Measurements from ENCODE around the gene PLEKHA7. TPM values are rescaled to one million over a fixed set of nuclear protein-coding genes. Genes with fewer than 3 reads are reported as not detected.
"Not testable (repeated sequence)": the region's sequence is repeated elsewhere in the genome, so short reads cannot be mapped to it uniquely, and the experiment has no call there.

PLEKHA7 gene
- total RNA-seq, 1 donor from 2014 or later: 16.2 TPM

DNA sequence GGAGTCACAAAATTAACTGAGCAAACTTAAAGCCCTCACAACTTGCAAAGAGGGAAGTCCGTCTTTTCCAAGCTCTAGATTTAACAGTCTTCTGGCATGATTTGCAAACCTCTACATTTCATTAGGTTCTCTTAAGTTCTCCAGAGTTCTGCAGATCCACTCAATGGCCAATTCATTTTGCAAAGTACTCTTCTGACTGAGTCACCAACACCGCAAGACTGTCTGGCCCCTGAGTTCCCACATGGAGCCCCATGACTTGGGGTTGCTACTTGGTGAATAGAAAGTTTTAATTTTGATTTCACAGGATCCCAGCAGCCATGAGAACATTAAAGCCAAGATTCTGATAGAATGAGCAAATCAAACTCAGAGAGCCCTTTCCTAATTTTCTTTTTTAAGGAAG lies 134.5 kb downstream of the PLEKHA7 start:
- no peak for DNase-seq
- intact Hi-C loops (cut with DNase I): loop anchor here (10.0 kb wide), 1 partner anchor 95 kb away; no protein-coding TSS in a partner anchor
- ATAC-seq (ENCODE audit: poor library complexity): no peak

DNA sequence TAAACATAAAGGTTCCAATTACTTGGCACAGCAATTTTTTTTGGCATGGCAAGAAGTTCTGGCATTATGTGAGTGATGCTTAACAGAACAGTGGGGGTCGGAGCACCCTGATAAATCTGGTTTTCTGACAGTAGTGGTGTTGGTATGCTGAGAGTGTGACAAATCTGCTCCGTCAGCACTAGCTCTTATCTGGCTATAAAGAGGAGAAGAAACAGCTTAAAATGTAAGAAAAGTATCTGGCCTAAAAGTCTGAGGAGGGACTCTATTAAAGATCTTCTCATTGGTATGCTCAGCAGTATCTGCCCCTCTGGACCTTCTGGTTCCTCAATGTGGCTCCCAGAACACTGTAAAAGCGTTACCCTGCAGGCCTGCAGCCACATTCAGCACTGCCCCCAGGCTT lies 137.4 kb downstream of the PLEKHA7 start:
- DNase-seq: no peak
- no peak for ATAC-seq (ENCODE audit: poor library complexity)
- intact Hi-C loops (cut with DNase I): no loop called here

DNA sequence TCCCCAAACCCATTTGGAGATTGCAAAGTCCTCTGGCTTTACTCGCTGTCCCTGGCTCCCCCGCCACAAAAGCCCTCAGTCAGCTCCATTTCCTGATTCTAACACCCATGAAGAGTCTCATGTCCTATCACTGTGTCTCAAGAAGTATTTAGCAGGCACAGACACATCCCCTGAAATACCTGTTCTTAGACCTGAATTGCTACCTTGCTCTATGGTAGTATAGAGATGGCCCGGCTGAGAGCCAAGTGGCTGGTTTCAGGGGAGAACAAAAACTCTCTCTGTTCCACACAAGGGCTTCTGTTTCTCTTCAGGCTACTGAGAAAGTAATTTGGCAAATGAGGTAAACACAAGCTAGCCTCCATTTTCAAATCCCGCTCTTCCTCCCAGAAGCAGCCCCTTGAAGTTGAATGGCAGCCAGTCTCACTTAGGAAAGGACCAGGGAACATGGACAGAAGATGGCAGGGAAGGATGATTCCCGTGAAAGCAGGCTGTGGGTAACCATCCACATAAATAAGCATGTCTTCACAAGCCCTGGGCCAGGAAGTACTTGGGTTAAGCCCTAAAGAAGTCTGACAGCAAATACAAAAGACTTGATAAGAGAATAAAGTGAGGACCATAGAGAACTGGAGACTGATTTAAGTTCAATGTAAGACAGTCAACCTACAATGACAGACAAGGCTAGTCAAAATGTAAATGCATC lies 138.0 kb downstream of the PLEKHA7 start:
- DNase-seq (no peak), ATAC-seq (ENCODE audit: poor library complexity) (no peak)
- intact Hi-C loops (cut with DNase I): no loop called here

DNA sequence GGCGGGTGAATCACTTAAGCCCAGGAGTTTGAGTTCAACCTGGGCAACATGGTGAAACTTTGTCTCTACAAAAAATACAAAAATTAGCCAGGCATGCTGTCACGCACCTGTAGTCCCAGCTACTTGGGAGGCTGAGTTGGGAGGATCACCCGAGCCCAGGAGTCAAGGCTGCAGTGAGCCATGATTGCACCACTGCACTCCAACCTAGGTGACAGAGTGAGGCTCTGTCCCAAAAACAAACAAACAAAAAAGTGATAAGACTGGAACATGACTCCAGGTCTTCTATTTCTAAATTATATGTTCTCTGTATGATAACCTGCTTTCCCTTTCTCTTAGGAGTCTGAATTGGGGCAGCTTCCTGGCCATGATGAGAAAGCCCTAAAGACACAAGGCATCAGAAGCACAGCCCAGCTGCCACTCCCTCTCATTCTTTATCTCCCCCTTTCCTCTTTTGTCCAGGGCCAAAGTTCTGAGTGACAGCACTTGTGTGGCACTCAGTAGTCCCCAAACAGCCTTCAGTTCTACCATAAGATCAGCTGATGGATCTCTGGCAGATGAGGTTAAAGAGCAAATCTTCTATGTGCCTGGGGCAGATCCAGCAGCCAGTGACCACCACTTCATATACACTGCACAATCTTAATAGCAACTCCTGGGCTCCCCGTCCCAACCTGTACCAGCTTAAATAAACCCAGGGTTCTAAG lies 139.8 kb downstream of the PLEKHA7 start:
- DNase-seq (no peak), ATAC-seq (ENCODE audit: poor library complexity) (no peak)
- intact Hi-C loops (cut with DNase I): no loop called here

DNA sequence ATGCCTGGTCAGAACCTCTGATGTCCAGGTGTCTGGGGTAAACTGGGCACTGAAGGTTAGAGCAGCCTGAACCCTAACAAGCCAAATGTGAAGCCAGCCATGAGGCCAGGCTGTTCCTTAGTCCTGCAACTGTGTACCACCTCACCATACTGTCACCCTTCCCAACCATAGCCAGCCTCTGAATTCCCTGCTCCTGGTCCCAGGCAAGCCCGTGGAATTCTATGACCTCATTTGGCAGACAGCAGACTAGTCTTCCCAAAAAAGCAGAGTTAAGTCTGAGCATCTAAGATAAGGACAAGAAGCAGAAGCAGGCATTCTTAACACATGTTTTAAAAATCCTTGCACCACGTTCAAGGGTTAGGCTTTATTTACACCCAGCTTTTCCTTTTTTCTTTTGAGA lies 140.9 kb downstream of the PLEKHA7 start:
- DNase-seq: no peak
- no peak for ATAC-seq (ENCODE audit: poor library complexity)
- intact Hi-C loops (cut with DNase I): no loop called here

DNA sequence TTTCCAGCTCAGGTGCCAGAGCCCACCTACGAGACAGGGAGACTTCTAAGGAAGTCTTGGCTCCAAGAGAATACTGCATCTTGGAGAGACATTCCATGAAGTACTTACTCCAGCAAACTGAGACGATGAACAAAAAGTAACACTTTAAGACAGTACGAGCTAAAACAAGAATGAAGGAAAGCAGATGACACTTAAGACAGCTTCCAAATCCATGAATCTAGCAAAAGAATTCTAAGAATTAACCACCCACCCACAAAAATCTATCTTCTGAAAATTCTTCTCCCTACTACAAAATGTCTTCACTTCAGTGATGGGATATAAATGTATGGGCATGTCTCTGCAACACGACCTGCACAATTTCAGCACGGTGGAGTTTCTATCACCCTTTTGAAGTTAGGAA lies 142.8 kb downstream of the PLEKHA7 start:
- ATAC-seq (ENCODE audit: poor library complexity): no peak
- no peak for DNase-seq
- intact Hi-C loops (cut with DNase I): no loop called here

DNA sequence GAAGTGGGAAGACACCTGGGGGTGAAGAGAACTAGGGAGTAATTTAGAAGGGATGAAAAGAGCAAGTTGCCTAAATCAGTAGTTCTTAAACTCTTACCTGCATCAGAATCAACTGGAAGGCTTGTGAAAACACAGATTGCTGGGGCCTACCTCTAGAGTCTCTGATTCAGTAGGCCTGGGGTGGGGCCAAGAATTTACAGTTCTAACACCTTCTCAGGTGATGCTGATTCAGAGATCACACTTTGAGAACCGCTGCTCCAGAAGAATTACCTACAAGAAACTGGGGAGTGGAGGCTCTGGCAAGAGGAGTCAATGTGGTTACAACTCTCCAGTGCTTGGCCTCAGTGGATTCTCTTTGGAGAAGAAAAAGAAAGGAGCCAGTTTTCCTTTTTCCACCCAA lies 147.1 kb downstream of the PLEKHA7 start:
- intact Hi-C loops (cut with DNase I): no loop called here
- ATAC-seq (ENCODE audit: poor library complexity) (no peak), DNase-seq (no peak)

DNA sequence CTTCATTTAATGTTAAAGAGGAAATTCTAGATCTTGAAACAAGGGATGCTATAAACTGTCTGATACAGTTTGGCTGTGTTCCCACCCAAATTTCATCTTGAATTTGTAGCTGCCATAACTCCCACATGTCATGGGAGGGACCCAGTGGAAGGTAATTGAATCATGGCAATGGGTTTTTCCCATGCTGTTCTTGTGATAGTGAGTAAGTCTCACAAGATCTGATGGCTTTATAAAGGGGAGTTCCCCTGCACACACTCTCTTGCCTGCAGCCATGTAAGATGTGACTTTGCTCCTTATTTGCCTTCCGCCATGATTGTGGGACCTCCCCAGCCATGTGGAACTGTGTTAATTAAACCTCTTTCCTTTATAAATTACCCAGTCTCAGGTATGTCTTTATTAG lies 149.8 kb downstream of the PLEKHA7 start:
- ATAC-seq (ENCODE audit: poor library complexity): not testable (repeated sequence)

DNA sequence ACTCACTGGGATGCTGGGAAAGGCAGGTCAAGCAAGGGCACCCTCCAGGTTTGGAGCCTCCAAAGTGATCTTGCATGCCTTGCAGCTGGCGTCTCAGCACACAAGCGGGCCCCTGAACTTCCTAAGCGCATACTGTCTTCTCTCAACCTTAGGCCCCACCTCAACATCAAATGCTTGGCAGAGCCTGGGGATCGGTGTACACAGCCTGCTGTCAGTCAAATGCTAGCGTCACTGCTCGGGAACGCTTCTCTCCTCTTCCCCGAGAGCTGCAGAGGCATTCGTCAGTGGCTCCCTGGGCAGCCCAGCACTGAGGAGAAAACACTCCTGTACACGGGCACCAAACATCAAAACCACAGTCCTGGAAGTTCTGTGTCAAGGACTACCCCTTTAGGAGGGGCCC lies 150.8 kb downstream of the PLEKHA7 start:
- peak; percentile 50 for DNase-seq
- peak; percentile 75 for ATAC-seq (ENCODE audit: poor library complexity)

More for the DNA sequence above, 149.8 kb downstream of the PLEKHA7 start:
- intact Hi-C loops (cut with DNase I); DNase-seq: not testable (repeated sequence)

DNA sequence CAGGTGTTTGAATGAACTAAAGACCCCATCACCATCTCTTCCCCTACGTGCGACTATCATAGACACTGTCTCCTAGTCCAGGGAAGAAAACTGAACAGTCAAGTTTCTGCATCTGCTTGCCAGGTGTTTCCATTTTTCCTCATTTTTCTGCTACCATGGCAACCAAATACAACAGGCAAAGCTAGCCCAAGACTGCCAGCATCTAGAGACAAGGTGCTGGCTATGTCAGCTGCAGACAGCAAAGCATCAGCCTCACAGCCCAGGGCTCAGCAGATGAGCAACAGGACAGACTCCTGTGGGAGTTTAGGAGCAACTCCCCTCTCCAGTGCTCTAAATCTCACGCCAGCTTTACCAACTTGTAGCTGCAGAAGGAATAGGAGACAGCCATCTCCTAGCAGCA lies 151.5 kb downstream of the PLEKHA7 start:
- intact Hi-C loops (cut with DNase I): no loop called here
- ATAC-seq (ENCODE audit: poor library complexity) (no peak), DNase-seq (no peak)

More for the DNA sequence above, 150.8 kb downstream of the PLEKHA7 start:
- intact Hi-C loops (cut with DNase I): no loop called here

DNA sequence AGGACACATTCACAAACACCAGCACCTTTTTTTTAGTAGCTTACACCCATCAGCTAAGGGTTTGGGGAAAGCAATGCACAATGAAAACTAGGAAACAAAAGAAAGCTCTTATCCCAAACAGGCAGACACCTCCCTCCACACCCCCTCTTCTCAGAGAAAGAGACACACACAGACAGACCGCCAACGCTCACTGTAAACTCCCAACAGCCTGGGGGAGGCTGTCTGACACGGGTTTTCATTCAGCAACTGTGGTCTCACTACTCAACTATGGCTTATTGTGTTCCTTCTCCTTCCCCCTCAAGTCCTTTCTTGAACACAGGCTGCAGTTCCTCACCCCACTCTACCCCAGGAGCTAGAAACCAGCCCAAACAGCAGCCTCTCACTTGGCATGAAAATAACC lies 152.4 kb downstream of the PLEKHA7 start:
- intact Hi-C loops (cut with DNase I): no loop called here
- DNase-seq (no peak), ATAC-seq (ENCODE audit: poor library complexity) (no peak)

DNA sequence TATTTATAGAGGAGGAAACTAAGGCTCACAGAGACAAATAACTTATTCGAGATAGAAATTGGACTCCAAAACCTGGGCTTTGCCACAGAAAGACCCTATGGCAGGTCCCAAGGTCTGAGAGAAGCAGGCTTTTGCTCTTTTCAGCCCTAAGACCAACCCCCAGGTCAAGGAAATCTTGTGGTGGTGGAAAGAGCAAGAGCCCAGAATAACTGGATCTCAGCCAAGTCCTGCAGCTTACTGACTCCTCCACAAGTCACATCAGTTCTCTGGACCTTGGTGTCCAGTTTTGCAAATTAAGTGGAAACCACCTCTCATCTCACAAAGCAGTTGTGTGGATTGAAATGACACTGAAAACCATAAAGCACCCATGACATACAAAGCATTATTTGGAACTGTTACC lies 153.6 kb downstream of the PLEKHA7 start:
- intact Hi-C loops (cut with DNase I): no loop called here
- ATAC-seq (ENCODE audit: poor library complexity) (no peak), DNase-seq (no peak)

DNA sequence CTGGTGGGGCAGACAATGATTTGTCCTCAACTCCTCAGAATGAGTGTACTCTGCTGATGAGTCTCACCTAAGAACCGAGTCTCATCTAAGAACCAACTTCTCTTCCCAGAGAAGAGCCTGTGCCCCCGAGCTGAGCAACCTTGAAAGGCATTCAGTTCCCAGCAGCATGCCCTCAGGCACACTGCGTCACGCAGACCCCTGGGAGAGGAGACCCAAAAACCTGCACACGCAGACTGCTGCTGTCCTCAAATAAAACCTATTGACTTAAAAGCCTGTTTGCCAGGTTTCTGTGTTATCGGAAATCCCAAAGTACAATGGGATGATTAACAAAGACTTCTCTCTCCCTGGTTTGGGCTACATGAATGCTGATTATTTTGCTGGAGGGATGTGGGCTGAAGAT lies 154.6 kb downstream of the PLEKHA7 start:
- no peak for ATAC-seq (ENCODE audit: poor library complexity)
- intact Hi-C loops (cut with DNase I): no loop called here

DNA sequence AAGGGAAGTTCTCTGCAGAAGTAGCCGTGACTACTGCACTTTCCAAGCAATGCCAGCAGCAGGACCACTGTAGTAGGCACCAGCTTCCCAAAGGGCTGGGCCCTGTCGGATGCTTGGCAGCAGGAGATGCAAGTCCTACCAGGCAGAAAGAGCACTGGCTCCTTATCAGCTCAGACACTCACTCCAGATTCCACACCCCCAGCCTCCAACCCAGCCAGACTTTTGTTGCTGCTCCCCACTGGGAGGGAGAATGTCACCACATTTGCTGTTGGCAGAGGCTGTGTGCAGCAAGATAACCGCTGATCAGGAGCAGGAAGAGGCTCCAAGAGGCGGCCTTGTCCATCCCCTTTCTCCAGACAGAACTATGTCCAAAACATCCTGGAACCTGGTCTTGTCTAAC lies 157.0 kb downstream of the PLEKHA7 start:
- intact Hi-C loops (cut with DNase I): no loop called here
- DNase-seq: peak; percentile 53
- ATAC-seq (ENCODE audit: poor library complexity): peak; percentile 87

More for the DNA sequence above, 154.6 kb downstream of the PLEKHA7 start:
- DNase-seq: no peak

DNA sequence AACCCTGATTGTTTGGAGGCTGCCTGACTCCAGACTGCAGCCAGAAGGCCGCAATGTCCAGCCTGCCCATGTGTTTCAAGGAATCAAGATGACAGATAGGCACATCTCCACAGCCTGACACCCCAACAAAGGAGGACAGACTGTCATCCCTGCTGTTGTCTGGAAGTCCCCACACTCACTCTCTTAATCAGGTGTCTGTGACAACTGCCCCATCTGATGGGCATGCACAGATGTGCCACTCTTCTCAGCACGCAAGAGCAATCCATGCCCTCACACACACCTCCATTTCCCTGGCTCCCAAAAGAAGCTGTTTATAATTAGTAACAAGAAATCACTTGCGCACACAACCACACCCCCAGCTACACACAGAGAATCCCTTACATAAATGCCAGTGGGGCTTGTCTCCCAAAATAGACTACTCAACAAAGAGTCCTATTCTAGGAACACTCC lies 158.2 kb downstream of the PLEKHA7 start:
- ATAC-seq (ENCODE audit: poor library complexity): peak; percentile 84
- intact Hi-C loops (cut with DNase I): no loop called here
- no peak for DNase-seq

DNA sequence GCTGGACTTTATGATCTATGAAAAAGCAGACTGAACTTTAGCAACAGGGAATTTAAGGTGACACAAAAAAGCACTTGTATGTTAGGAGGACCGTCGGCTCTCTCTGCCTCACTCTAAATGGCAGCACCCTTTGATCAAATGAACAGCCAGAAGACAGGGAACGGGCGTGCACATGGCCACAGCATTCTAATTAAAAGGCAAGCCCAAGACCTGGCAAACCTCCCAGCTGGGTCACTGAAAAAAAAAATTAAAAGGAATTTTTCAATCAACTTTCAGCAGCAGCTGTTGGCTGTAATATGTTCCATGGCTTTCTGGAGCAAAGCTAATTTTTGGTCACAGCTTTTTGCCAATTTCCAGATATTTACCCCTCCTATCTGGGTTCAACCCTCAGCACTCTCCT lies 159.2 kb downstream of the PLEKHA7 start:
- no peak for DNase-seq
- intact Hi-C loops (cut with DNase I): no loop called here
- ATAC-seq (ENCODE audit: poor library complexity): no peak

DNA sequence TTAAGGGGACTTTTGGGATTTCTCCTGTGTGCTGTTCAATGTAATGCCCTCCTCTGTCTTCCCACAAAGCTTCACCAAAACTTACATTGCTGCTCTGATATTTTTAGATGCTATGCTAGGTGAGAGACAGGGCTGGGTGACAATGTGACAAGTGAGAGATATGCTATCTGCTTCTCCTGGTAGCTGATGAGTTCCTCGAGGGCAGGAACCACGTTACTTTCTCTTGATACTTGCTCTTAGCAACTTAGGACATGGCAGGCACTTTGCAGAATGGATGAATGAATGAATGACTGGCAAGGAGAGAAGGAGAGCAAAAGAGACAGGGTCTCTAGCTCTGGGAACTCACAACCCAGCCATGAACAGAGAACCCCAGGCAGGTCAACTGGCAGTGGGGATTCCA lies 160.4 kb downstream of the PLEKHA7 start:
- intact Hi-C loops (cut with DNase I): no loop called here
- ATAC-seq (ENCODE audit: poor library complexity) (peak; percentile 20), DNase-seq (no peak)

DNA sequence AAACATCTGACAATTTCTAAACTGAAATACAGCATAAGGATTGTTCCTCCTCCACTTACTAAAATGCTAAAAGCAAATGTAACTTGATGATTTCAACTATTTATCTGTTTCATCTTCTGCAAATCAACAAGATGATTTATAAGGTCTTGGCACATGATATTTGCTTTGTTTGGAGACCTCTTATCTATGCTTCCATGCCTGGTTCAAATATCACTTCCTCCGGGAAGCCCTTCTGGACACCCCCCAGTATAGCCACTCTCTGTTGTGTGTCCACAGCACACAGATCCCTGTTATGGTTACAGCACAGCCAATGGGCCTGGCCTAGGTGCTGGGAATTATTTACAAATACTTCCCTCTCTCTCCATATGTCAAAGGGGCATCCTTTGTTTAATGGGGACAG lies 160.9 kb downstream of the PLEKHA7 start:
- ATAC-seq (ENCODE audit: poor library complexity): no peak
- no peak for DNase-seq
- intact Hi-C loops (cut with DNase I): no loop called here

DNA sequence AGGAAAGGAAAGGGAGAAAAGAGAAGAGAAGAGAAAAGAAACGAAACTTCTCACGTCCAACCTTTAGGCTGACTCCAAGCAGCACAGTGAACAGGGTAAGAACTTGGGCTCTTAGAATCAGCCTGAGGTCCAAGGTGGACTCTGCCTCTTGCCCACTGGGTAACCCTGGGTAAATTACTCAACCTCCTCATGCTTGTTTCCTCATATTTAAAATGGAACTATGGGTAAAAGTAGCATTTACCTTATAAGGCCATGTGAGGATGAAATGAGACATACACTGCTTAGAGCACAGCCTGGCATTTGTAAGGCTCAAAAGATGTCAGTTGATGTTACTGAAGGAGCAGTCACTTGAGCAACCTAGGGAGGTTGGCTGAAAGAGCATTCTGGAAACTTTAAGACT lies 167.9 kb downstream of the PLEKHA7 start:
- intact Hi-C loops (cut with DNase I): no loop called here
- ATAC-seq (ENCODE audit: poor library complexity) (no peak), DNase-seq (no peak)

DNA sequence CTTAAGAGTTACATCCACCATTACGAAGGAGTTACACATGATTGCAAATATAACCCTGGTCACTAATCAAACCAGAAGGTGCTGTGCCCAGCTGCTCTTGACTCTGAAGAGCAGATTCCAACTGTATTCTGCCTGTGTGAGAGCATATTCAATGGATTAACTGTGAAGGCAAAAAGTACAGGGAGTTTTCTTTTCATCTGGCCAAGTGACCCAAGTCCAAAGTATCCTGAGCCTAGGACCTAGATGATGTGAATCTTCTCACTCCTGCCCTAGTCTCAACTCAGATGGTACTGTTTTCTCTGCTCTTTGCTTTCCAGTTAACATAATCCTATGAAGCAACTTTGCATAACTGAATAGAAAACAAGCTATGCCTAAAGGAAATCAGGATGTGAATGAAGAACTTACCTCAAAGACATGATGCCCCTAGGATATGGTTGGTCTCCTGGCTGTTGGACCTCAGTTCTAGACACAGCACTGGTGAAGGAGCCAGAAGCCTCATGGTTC lies 169.9 kb downstream of the PLEKHA7 start:
- intact Hi-C loops (cut with DNase I): no loop called here
- no peak for ATAC-seq (ENCODE audit: poor library complexity)
- DNase-seq: no peak

Measured in Right ventricle myocardium superior (tissue), 1 donor.